Amniotic stem cell (primary cell): ENCODE results near the gene POFUT2.

ENCODE experiments used
- DNase-seq: peaks from one replicate; lab custom pipeline; 2025; lab: John Stamatoyannopoulos, UW

POFUT2 gene

GRCh38 chr21:45248301-45248892 lies 39.3 kb downstream of the POFUT2 start:
- DNase-seq: no peak

GRCh38 chr21:45246386-45247320 lies 41.0 kb downstream of the POFUT2 start:
- DNase-seq: no peak

GRCh38 chr21:45244799-45245340 lies 42.8 kb downstream of the POFUT2 start:
- DNase-seq: no peak

GRCh38 chr21:45243603-45244002 lies 44.1 kb downstream of the POFUT2 start:
- DNase-seq: no peak

- DNase-seq: no peak
Measured at GRCh38 chr21:45241357-45241756, 46.3 kb downstream of the POFUT2 start.

GRCh38 chr21:45237401-45237800 lies 50.3 kb downstream of the POFUT2 start:
- no peak for DNase-seq

- DNase-seq: no peak
Measured at GRCh38 chr21:45236481-45236880, 51.2 kb downstream of the POFUT2 start.

- DNase-seq: no peak
Measured at GRCh38 chr21:45235488-45235887, 52.2 kb downstream of the POFUT2 start.

GRCh38 chr21:45234965-45235364 lies 52.7 kb downstream of the POFUT2 start:
- DNase-seq: no peak

- DNase-seq: no peak
Measured at GRCh38 chr21:45234127-45234526, 53.6 kb downstream of the POFUT2 start.

GRCh38 chr21:45231705-45232104 lies 56.0 kb downstream of the POFUT2 start:
- no peak for DNase-seq

GRCh38 chr21:45228656-45229240 lies 58.9 kb downstream of the POFUT2 start:
- DNase-seq: no peak

GRCh38 chr21:45228171-45228641 lies 59.5 kb downstream of the POFUT2 start:
- peak; percentile 86 for DNase-seq

- DNase-seq: no peak
Measured at GRCh38 chr21:45227735-45228134, 60.0 kb downstream of the POFUT2 start.

- DNase-seq: no peak
Measured at GRCh38 chr21:45226540-45227326, 61.0 kb downstream of the POFUT2 start.

- DNase-seq: no peak
Measured at GRCh38 chr21:45225741-45226327, 61.9 kb downstream of the POFUT2 start.

- DNase-seq: no peak
Measured at GRCh38 chr21:45225041-45225740, 62.5 kb downstream of the POFUT2 start.

GRCh38 chr21:45224189-45224938 lies 63.3 kb downstream of the POFUT2 start:
- no peak for DNase-seq

- DNase-seq: no peak
Measured at GRCh38 chr21:45223236-45224185, 64.2 kb downstream of the POFUT2 start.
